HT-29 (cell line): Measurements from ENCODE around the gene GNAT3. TPM values are rescaled to one million over a fixed set of nuclear protein-coding genes. Genes with fewer than 3 reads are reported as not detected.

ENCODE experiments used
- DNase-seq: peaks from one replicate; pipeline ENCODE4 v3.0.0-alpha.2; 2015; ENCODE audit warnings: low spot score
- total RNA-seq: library from RNA; depleted of rRNA; stranded (reverse); fragments of >200 nt; shearing (Covaris generic); gene quantifications from 2 replicates; pipeline ENCODE4 v1.2.3, GENCODE V29; 2014

Gene GNAT3
- total RNA-seq, 1 experiment from 2014 or later = not detected

GRCh38 chr7:80464211-80464610 lies 47.7 kb downstream of the GNAT3 start:
- DNase-seq = no peak

GRCh38 chr7:80463272-80463920 lies 48.5 kb downstream of the GNAT3 start:
- DNase-seq = no peak

GRCh38 chr7:80460857-80461256 lies 51.0 kb downstream of the GNAT3 start:
- no peak for DNase-seq

DNA sequence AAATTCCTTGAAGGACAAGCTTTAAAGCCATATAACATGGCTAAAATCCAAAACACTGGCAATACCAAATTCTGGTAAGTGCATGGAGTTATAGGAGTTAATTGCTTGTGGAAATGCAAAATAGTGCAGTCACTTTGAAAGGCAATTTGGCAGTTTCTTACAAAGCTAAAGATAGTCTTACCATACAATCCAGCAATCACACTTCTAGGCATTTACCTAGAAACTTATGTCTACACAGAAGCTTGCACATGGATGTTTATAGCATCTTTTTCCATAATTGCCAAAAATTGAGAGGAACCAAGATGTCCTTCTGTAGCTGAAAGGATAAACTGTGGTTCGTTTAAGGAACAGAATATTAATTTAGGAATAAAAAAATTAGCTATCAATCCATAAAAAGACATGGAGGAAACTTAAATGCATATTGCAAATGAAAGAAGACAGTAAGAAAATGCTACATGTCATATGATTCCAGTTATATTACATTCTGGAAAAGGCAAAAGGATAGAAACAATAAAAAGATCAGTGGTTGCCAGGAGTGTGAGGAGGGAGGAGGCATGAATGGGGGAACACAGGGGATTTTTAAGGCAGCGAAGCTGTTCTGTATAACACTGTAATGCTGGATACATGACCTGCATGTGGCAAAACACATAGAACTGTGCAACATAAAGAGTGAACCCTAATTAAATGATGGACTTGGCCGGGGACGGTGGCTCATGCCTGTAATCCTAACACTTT lies 51.9 kb downstream of the GNAT3 start:
- DNase-seq = no peak

DNA sequence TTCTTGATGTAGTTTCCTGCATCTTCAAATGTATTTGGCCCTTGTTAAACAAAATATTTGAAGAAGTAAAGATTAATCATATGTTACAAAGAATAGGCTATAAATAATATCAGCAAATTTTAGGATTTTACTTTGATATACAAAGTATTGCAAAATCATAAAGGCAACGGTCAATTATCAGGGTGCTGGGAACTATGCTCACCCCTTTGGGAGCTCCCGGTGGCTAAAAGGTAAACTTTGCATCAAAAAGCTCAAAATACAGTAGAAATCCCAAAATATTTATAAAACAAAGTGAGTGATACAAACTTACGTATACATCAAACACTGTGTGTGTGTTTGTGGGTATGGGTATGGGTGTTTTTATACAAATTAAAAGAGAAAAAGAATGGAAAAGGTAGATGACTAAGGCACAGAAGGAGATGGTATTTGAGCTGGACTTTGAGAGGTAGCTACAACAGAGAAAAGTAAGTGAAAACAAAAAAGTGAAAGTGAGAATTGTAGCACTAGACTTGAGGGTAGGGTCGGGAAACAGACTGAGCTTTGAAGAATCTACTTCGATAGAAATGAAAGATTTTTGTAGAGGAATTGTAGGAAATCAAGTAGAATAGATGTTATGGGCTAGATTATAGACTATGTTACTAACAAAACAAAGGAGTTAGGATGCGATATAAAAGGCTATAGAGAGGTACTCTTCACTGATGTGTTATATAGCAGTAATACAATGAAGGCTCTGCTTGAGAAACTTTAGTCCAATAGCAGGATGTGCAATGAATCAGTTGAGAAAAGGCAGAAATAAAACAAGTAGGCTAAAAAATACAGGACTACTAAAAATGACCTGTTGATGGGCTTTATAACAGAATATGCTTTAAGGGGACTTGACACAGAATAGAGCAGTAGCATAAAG lies 52.8 kb downstream of the GNAT3 start:
- no peak for DNase-seq

GRCh38 chr7:80453699-80454340 lies 58.0 kb downstream of the GNAT3 start:
- peak; percentile 74 for DNase-seq

- DNase-seq = peak; percentile 63
Measured at GRCh38 chr7:80450621-80451308, 61.1 kb downstream of the GNAT3 start.

- DNase-seq = peak; percentile 17
Measured at GRCh38 chr7:80449836-80450235, 62.0 kb downstream of the GNAT3 start.

DNA sequence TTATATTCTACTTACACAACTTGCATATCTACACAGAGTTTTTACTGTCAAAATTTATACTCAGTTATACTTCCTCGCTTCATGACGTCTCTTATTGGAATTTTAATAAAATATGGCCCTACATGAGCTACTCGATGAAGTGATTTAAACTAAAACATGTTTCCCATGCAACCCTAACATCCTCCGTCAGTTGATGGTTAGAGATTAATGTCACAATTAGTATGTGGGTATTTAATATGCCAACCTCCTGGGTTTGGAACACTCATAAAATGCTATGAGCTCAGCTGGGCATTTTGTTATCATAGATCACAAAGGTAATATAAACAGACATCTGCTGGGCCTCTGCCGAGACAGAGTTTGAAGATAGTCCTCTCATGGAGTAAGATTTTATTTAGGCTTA lies 66.5 kb downstream of the GNAT3 start:
- no peak for DNase-seq

DNA sequence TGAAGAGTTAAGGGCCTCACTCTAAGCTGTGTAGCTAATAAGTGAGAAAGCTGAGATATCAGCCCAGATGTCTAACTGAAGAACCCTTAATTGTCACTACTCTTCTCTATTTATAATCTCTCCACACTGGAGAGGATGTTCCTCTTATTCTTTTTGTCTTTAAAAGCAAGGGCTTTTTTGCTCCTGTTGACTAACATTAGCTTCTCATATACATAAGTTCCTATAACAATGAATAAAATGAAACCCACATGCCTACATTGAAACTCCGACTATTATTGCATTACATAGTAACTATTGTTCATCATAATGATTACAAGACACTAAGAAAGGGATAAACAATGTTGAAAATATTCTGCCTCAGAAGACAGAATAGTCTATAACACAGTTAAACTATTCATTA lies 67.1 kb downstream of the GNAT3 start:
- DNase-seq = no peak

GRCh38 chr7:80443325-80443724 lies 68.5 kb downstream of the GNAT3 start:
- DNase-seq = no peak

GRCh38 chr7:80440883-80441282 lies 71.0 kb downstream of the GNAT3 start:
- DNase-seq = no peak

DNA sequence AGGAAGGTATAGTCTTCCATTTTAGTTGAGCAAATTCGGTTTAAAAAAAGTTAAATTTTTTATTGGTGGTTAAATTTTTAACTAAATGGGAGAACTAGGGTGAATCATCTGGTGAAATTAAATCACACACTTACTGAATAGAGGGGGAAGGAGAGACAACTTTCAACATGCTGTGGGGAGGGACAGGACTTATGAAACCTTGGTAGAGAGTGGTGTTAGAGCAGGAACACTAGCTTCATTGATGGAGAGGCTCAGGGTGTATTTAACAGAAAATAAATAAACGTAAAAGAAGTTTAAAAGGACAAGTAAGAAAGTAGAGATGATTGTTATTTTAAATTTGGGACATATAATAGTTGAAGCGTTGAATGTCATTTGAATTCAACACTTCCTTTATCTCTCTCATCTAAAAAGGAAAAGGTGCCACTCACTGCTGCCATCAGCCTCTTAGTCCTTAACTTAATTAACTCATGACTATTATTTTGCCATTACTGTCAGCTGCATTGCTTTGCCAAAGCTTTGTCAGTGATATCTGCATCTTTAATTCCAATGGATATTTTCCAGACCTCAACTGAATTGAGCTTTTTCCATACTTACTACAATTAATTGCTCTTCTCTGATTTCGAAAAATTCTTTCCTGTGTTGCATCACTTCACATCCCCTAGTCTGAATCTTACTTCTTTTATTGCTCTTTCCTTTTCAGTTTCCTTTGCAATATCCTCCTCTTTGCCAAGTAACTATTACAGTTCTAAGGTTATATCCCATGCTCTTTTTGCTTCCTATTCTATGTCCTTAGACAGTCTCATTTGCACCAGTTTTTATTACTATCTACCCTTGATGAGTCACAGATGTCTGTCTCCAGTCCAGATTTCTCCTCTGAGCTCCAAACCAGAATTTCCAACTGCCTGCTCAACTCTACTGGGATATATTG lies 71.7 kb downstream of the GNAT3 start:
- DNase-seq = no peak

GRCh38 chr7:80435521-80435920 lies 76.3 kb downstream of the GNAT3 start:
- no peak for DNase-seq

DNA sequence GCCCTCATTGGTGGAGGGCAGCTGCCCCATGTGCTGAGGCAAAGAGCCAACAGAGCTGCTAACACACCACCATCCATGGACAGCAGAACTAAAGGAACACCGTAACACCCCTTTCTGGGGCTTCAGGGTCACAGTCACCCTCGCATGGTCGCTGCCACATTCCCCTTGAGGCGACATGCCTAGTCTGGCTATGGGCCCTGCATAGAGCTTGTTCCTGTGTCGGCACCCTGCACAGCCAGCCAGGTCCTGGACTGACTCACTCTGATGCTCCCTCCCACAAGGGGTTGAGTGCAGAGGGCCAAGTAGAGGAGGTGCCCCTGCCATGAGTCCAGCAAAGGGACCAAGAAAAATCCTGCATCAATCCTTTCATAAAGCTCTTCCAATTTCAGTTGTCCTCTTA lies 77.8 kb downstream of the GNAT3 start:
- no peak for DNase-seq

DNA sequence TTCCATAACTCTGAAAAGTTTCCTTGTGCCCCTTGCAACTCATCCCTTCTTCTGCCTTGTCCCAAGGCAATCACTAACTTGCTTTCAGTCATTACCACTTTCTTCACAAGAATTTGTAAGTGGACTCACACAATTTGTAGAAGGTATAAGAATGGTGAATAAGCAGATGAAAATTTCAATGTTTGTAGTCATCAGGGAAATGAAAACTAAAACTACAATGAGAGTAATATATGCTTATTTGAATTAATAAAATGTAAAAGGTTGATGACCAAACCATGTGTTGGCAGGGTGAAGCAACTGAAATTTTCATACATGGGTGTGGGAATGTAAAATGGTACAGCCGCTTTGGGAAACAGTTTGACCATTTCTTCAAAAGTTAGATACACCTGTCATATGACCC lies 79.7 kb downstream of the GNAT3 start:
- no peak for DNase-seq

DNA sequence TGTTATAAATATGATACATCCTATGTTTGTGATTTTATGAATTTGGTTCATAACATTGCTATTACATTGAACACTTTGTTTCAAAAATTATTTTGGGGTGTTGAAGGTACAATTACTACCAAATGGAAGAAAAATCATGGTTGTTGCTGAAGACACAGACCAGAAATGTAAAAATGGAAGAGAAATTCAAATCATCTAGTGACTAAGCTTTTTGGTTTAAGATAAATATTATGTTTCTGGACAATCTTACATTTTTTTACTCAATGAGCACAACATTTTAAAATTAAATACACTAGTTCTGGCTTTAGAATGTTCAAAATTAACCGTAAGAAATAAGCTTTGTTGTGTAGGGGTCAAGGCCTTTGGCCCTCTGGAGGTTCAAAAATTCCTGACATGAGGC lies 82.7 kb downstream of the GNAT3 start:
- DNase-seq = no peak

DNA sequence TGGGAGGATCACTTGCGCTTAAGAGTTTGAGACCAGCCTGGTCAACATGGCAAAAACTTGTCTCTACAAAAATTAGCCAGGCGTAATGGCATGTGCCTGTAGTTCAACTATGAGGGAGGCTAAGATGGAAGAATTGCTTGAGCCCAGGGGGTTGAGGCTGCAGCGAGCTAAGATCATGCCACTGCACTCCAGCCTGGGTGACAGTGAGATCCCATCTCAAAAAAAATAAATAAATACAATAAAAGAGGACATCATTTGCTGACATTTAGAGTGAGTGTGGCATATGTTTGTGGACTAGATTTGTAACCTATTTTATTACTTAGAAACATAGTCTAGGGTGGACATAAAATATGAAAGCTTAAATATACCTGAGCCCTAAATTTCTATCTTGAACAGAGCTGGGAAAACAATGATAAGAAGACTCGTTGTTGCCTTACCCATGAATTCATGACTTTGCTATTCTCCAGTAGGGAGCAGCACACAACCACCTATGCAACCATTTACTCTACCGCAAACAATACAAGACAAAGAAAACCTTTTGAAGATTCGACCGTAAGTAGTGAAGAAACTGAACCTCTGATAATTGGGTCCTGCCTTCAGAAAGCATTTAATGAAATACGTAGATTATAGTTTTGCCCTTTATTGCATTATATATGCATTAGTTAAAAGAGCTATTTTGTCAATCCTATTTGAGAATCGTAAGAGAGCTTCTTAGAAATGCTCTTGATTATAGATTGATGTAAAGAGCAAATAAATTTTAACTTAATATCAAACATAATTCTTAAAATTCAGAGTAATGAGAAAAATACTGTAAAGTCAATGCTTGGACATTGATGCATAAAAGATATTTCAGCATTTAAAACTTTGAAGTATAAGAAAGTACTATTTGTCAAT lies 83.5 kb downstream of the GNAT3 start:
- peak; percentile 82 for DNase-seq

GRCh38 chr7:80427218-80427617 lies 84.6 kb downstream of the GNAT3 start:
- DNase-seq = no peak
